PC-3 (cell line): ENCODE results near the gene EHMT1.

ENCODE experiments used
- EZH2phosphoT487 ChIP-seq: fragments of 300-600 bp; sonication (generic); IDR thresholded peaks from 2 replicates; pipeline ENCODE4 v1.6.1; 2018; ENCODE audit warnings: mild to moderate bottlenecking, antibody characterized with exemption, low read length, borderline replicate concordance
- TF ChIP-seq, protein P1 (sequence below): fragments of 300-600 bp; sonication (generic); conservative IDR thresholded peaks from 2 replicates; pipeline ENCODE4 v1.5.1; 2017; ENCODE audit warnings: antibody characterized with exemption, low read depth, mild to moderate bottlenecking, low read length

- TF ChIP-seq, protein P1, sequence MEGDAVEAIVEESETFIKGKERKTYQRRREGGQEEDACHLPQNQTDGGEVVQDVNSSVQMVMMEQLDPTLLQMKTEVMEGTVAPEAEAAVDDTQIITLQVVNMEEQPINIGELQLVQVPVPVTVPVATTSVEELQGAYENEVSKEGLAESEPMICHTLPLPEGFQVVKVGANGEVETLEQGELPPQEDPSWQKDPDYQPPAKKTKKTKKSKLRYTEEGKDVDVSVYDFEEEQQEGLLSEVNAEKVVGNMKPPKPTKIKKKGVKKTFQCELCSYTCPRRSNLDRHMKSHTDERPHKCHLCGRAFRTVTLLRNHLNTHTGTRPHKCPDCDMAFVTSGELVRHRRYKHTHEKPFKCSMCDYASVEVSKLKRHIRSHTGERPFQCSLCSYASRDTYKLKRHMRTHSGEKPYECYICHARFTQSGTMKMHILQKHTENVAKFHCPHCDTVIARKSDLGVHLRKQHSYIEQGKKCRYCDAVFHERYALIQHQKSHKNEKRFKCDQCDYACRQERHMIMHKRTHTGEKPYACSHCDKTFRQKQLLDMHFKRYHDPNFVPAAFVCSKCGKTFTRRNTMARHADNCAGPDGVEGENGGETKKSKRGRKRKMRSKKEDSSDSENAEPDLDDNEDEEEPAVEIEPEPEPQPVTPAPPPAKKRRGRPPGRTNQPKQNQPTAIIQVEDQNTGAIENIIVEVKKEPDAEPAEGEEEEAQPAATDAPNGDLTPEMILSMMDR: no peak
- no peak for TF ChIP-seq EZH2phosphoT487
These were observed 206.7 kb downstream of the EHMT1 start for GRCh38 chr9:137825324-137825989.
